Activated CD4-positive, alpha-beta T cell treated with anti-CD3 and anti-CD28 coated beads, Interleukin-2, amount 10 ng/mL, durations not matched to agents 7 days and 5 days (primary cell): ENCODE measurements around the gene RNF11. TPM values are rescaled to one million over a fixed set of nuclear protein-coding genes. Genes with fewer than 3 reads are reported as not detected.
A peak's percentile ranks its signal among the peaks of the same experiment; 100 is the strongest.

Experiments used
- CTCF ChIA-PET: fragments of 350-600 bp; sonication (Branson Sonifier 250); formaldehyde crosslinking; loops from one replicate; lab custom pipeline; 2021; ENCODE audit warnings: antibody characterized with exemption; lab: Charles Lee
- POLR2A ChIA-PET: fragments of 350-600 bp; sonication (Branson Sonifier 250); formaldehyde crosslinking; loops from one replicate; lab custom pipeline; 2021; ENCODE audit warnings: antibody characterized with exemption; lab: Charles Lee
- DNase-seq: peaks from one replicate; pipeline ENCODE4 v3.0.0-alpha.2; 2020
- H3K27ac Mint-ChIP-seq: one replicate; pipeline ENCODE4 v1.8.0; 2021; ENCODE audit warnings: mild to moderate bottlenecking, moderate library complexity, mixed read lengths
- H3K27me3 Mint-ChIP-seq: one replicate; pipeline ENCODE4 v1.8.0; 2021; ENCODE audit warnings: mixed read lengths
- H3K36me3 Mint-ChIP-seq: one replicate; pipeline ENCODE4 v1.8.0; 2021; ENCODE audit warnings: low read depth, mixed read lengths
- H3K4me1 Mint-ChIP-seq: one replicate; pipeline ENCODE4 v1.8.0; 2021; ENCODE audit warnings: mixed read lengths
- H3K4me3 Mint-ChIP-seq: one replicate; pipeline ENCODE4 v1.8.0; 2021; ENCODE audit warnings: mild to moderate bottlenecking, moderate library complexity, mixed read lengths
- H3K9me3 Mint-ChIP-seq: one replicate; pipeline ENCODE4 v1.8.0; 2021; ENCODE audit warnings: mixed read lengths
- total RNA-seq, 2 experiments: library from RNA; stranded (reverse); gene quantifications; one replicate each; pipeline ENCODE4 v1.2.3, GENCODE V29; 2021

Gene RNF11
- total RNA-seq, 2 experiments from 2014 or later = 23.4 to 25.9 TPM

GRCh38 chr1:51294566-51295184 lies 58.6 kb downstream of the RNF11 start:
- Mint-ChIP-seq H3K9me3 (no peaks in the 10 kb centered on the region), H3K27ac (no peak overlapping the region), H3K4me3 (no peak overlapping the region), H3K36me3 (no peaks in the 10 kb centered on the region), H3K27me3 (no peaks in the 10 kb centered on the region), H3K4me1 (peaks cover 30% of the 10 kb centered on the region)
- CTCF ChIA-PET = interaction anchor here (0.9 to 3.7 kb wide), 5 partner anchors 15 to 474 kb away, joined by 3 to 16 read pairs (median 3); no protein-coding TSS in a partner anchor
- no peak for DNase-seq
- POLR2A ChIA-PET = no interaction called here

DNA sequence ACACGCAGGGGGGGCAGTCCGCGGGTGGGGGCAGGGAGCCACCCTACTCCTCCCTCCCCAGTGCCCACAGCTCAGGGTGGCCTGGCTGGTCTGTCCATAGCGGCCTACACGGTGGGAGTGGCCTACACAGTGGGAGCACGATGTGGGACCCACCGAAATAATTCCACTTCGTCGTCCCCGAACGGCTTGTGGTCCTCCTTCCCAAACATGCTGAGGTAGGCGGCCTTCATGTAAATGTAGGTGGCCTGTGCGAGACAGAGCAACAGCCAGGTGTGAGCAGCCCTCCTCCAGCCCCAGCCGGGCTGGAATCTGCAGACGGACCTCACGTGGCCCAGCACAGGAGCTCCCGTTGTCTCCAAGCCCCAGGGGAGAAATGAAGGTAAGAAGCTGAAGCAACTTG lies 59.9 kb downstream of the RNF11 start:
- Mint-ChIP-seq H3K4me1 (peaks cover 30% of the 10 kb centered on the region), H3K27me3 (no peaks in the 10 kb centered on the region), H3K4me3 (no peak overlapping the region), H3K36me3 (no peaks in the 10 kb centered on the region), H3K9me3 (no peaks in the 10 kb centered on the region), H3K27ac (no peak overlapping the region)
- ChIA-PET CTCF (interaction anchor here (0.8 to 3.7 kb wide), 12 partner anchors 8 to 319 kb away, joined by 3 to 16 read pairs (median 6); no protein-coding TSS in a partner anchor), POLR2A (no interaction called here)
- DNase-seq = no peak

- no peaks in the 10 kb centered on the region for H3K36me3 Mint-ChIP-seq
- H3K4me3 Mint-ChIP-seq = peak overlapping the region; percentile 59
- H3K4me1 Mint-ChIP-seq = peaks cover 30% of the 10 kb centered on the region
- peak; percentile 76 for DNase-seq
- no peaks in the 10 kb centered on the region for H3K9me3 Mint-ChIP-seq
- no peaks in the 10 kb centered on the region for H3K27me3 Mint-ChIP-seq
- ChIA-PET CTCF (interaction anchor here (0.6 to 3.7 kb wide), 20 partner anchors 9 to 544 kb away, joined by 3 to 16 read pairs (median 4); partner anchors contain the start of gene RNF11), POLR2A (interaction anchor here (0.8 kb wide), 1 partner anchor 443 kb away, joined by 8 read pairs; no protein-coding TSS in a partner anchor)
- H3K27ac Mint-ChIP-seq = peak overlapping the region; percentile 77
These were observed 60.6 kb downstream of the RNF11 start for GRCh38 chr1:51296383-51297357.

- H3K4me3 Mint-ChIP-seq = peak overlapping the region; percentile 8
- POLR2A ChIA-PET = no interaction called here
- peaks cover 28% of the 10 kb centered on the region for H3K4me1 Mint-ChIP-seq
- H3K36me3 Mint-ChIP-seq = no peaks in the 10 kb centered on the region
- H3K27me3 Mint-ChIP-seq = no peaks in the 10 kb centered on the region
- H3K27ac Mint-ChIP-seq = peak overlapping the region; percentile 72
- CTCF ChIA-PET = interaction anchor here (0.6 to 3.7 kb wide), 17 partner anchors 9 to 543 kb away, joined by 3 to 16 read pairs (median 5); no protein-coding TSS in a partner anchor
- H3K9me3 Mint-ChIP-seq = no peaks in the 10 kb centered on the region
- DNase-seq = no peak
These were observed 61.6 kb downstream of the RNF11 start for GRCh38 chr1:51297401-51298321.

- H3K4me3 Mint-ChIP-seq = no peak overlapping the region
These were observed 62.2 kb downstream of the RNF11 start for GRCh38 chr1:51298322-51298705.

DNA sequence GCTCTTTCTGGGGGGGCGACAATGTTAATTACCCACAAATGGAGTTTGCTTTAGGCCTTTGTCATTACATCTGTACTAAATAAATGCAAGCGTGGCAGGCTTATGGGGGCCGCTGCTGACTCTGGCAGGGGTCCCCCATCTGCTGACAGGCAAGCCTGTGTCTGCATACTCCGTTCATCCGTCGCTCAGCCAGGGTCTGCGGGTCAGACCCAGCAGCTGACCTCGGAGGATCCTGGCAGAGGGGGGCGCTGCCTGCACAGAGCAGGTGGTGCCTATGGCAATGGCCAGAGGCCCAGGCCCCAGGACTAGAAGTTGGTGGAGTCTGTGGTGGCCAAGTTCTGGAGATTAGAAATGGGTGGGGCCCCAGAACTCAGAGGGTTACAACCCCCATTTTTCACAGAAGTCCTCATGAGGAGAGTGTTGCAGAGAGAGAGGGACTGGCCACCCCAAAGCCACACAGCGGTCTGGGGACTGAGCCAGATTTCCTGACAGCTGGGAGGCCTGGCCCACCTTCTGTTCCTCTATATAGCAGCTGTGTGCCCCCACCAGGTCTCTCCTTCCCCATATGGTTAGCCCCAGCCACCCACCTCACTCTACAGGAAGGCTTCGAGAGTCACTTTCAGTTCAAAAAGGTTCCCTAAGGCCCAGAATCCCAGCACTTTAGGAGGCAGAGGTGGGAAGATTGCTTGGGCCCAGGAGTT lies 63.3 kb downstream of the RNF11 start:
- H3K4me3 Mint-ChIP-seq = no peak overlapping the region
- H3K36me3 Mint-ChIP-seq = no peaks in the 10 kb centered on the region
- H3K4me1 Mint-ChIP-seq = peaks cover 28% of the 10 kb centered on the region
- no peaks in the 10 kb centered on the region for H3K9me3 Mint-ChIP-seq
- ChIA-PET CTCF (no interaction called here), POLR2A (no interaction called here)
- no peak for DNase-seq
- no peaks in the 10 kb centered on the region for H3K27me3 Mint-ChIP-seq
- H3K27ac Mint-ChIP-seq = no peak overlapping the region

More at GRCh38 chr1:51298322-51298705, 62.2 kb downstream of the RNF11 start:
- no peak overlapping the region for H3K27ac Mint-ChIP-seq
- ChIA-PET CTCF (no interaction called here), POLR2A (interaction anchor here (0.5 kb wide), 1 partner anchor 52 kb away, joined by 4 read pairs; no protein-coding TSS in a partner anchor)
- H3K27me3 Mint-ChIP-seq = no peaks in the 10 kb centered on the region
- H3K9me3 Mint-ChIP-seq = no peaks in the 10 kb centered on the region
- no peak for DNase-seq
- peaks cover 28% of the 10 kb centered on the region for H3K4me1 Mint-ChIP-seq
- no peaks in the 10 kb centered on the region for H3K36me3 Mint-ChIP-seq

DNA sequence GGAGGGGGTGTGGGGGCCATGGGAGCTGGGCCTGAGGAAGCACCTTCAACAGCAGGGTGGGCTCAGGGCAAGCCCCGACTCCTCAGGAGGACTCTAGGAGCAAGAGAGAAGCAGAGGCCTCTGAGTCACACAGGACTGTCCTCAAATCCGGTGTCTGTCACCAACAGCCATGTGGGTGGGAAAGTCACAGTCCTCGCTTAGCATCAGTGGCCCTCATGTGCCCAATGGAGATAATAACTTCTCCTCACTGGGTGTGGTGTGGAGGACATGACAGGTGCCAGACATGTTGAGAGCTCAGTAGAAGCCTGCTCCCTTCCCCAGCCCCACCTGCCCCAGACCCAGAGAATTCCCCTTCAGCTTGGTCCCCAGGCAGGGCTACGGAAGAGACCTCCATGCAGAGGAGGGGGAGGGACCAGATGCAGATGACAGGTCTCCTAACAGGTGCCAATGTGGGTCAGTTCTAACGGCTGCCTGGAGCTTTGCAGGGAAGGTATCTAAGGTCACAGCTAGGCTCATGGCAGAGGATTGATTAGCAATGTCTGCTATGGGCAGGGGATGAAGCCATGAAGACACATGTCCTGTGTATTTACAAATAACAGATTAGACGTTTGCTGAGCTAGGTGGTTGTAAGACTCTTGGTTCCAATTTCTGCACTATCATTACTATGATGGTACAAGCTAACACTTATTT lies 64.1 kb downstream of the RNF11 start:
- Mint-ChIP-seq H3K4me1 (peaks cover 22% of the 10 kb centered on the region), H3K36me3 (no peaks in the 10 kb centered on the region), H3K27ac (no peak overlapping the region), H3K27me3 (no peaks in the 10 kb centered on the region), H3K4me3 (no peak overlapping the region), H3K9me3 (no peaks in the 10 kb centered on the region)
- no peak for DNase-seq
- CTCF ChIA-PET = no interaction called here
- POLR2A ChIA-PET = no interaction called here

- no peaks in the 10 kb centered on the region for H3K9me3 Mint-ChIP-seq
- ChIA-PET POLR2A (no interaction called here), CTCF (interaction anchor here (1.0 kb wide), 1 partner anchor 11 kb away, joined by 4 read pairs; no protein-coding TSS in a partner anchor)
- H3K27me3 Mint-ChIP-seq = no peaks in the 10 kb centered on the region
- H3K36me3 Mint-ChIP-seq = no peaks in the 10 kb centered on the region
- DNase-seq = no peak
- no peak overlapping the region for H3K27ac Mint-ChIP-seq
- peaks cover 14% of the 10 kb centered on the region for H3K4me1 Mint-ChIP-seq
- no peak overlapping the region for H3K4me3 Mint-ChIP-seq
These were observed 65.2 kb downstream of the RNF11 start for GRCh38 chr1:51301152-51301843.

DNA sequence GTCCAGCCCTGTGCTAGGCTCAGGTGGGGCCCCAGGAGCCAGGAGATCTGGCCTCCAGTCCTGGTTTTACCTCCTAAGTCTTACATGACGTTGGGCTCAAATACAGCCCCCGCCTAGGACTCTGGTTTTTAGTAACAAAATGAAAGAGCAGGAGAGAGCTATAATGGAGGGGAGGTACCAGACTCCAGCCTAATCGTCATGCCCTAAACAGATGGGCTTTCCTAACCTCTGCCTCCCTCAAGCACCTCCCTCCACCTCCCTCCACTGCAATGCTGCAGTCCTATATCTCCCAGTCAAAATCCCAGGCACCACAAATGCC lies 65.7 kb downstream of the RNF11 start:
- ChIA-PET POLR2A (no interaction called here), CTCF (interaction anchor here (1.0 kb wide), 1 partner anchor 10 kb away, joined by 4 read pairs; no protein-coding TSS in a partner anchor)
- Mint-ChIP-seq H3K9me3 (no peaks in the 10 kb centered on the region), H3K27me3 (no peaks in the 10 kb centered on the region), H3K27ac (no peak overlapping the region), H3K4me3 (no peak overlapping the region), H3K36me3 (no peaks in the 10 kb centered on the region), H3K4me1 (peaks cover 9% of the 10 kb centered on the region)
- no peak for DNase-seq

- Mint-ChIP-seq H3K36me3 (no peaks in the 10 kb centered on the region), H3K27me3 (no peaks in the 10 kb centered on the region), H3K4me1 (peaks cover 6% of the 10 kb centered on the region), H3K27ac (no peak overlapping the region), H3K4me3 (no peak overlapping the region), H3K9me3 (no peaks in the 10 kb centered on the region)
- no peak for DNase-seq
- ChIA-PET CTCF (interaction anchor here (1.0 kb wide), 1 partner anchor 10 kb away, joined by 4 read pairs; no protein-coding TSS in a partner anchor), POLR2A (no interaction called here)
These were observed 66.2 kb downstream of the RNF11 start for GRCh38 chr1:51302270-51302669.

DNA sequence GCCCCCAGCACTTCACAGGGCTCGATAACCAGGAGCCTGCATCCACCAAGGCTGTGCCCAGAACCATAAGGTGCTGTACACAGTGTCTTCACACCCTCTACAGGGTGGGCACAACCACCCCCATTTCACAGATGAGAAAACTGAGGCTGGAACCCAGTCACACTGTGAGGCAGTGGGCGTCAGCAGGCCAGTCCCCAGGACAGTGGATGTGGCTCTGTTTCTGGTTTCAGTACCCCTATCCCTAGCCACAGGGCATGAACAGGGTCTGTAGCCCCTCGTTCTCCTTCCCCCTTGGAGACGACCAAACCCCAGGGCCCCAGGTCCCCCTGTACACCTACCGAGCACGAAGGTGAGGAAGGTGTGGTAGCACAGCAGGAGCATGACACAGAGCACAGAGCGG lies 66.7 kb downstream of the RNF11 start:
- Mint-ChIP-seq H3K27me3 (no peaks in the 10 kb centered on the region), H3K4me3 (no peak overlapping the region), H3K27ac (no peak overlapping the region), H3K36me3 (no peaks in the 10 kb centered on the region), H3K4me1 (peaks cover 2% of the 10 kb centered on the region), H3K9me3 (no peaks in the 10 kb centered on the region)
- no peak for DNase-seq
- ChIA-PET CTCF (no interaction called here), POLR2A (no interaction called here)
